Measurements from ENCODE around the gene EGFL7. TPM values are rescaled to one million over a fixed set of nuclear protein-coding genes. Genes with fewer than 3 reads are reported as not detected.
A peak's percentile ranks its signal among the peaks of the same experiment; 100 is the strongest.

The EGFL7 gene
- total and polyA plus RNA-seq, 11 donors: 56.4 to 142 (median 94.5) TPM

DNA sequence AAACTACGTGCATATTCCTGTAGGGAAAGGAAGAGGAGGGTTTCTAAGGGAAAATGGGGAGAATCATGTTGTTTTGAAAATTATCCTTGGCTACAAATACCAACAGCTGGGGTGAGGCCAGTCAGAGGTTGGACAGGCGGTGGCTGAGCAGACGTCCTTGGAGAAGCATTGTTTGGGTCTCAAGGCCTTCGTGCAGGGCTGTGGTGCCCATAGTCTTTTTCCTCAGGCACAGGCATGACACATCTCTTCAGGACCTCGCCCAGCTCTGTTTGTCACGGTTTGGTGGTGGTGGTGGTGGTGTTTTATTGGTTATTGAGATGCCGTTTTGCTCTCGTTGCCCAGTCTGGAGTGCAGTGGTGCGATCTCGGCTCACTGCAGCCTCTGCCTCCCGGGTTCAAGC is 27.8 kb upstream of the EGFL7 start:
- H3K27ac ChIP-seq: no peak overlapping the region
- H3K9me3 ChIP-seq: no peaks in the 10 kb centered on the region
- DNase-seq (no peak), ATAC-seq (no peak)
- peaks cover 0 to 3% (median 0%) of the 10 kb centered on the region in 9 donors for H3K27me3 ChIP-seq
- no peak overlapping the region for H3K4me3 ChIP-seq
- H3K4me1 ChIP-seq: peaks cover 0 to 18% (median 9%) of the 10 kb centered on the region in 12 donors
- TF ChIP-seq POLR2A (IDR thresholded peaks at IDR 0.05) (no peak), CTCF (IDR thresholded peaks at IDR 0.05) (no peak)
- H3K36me3 ChIP-seq: no peaks in the 10 kb centered on the region
- intact Hi-C loops (cut with DNase I): no loop called here
- 89 to 93% (median 91%) methylated on average over 11 of the region's 11 CpGs for WGBS, 4 donors

DNA sequence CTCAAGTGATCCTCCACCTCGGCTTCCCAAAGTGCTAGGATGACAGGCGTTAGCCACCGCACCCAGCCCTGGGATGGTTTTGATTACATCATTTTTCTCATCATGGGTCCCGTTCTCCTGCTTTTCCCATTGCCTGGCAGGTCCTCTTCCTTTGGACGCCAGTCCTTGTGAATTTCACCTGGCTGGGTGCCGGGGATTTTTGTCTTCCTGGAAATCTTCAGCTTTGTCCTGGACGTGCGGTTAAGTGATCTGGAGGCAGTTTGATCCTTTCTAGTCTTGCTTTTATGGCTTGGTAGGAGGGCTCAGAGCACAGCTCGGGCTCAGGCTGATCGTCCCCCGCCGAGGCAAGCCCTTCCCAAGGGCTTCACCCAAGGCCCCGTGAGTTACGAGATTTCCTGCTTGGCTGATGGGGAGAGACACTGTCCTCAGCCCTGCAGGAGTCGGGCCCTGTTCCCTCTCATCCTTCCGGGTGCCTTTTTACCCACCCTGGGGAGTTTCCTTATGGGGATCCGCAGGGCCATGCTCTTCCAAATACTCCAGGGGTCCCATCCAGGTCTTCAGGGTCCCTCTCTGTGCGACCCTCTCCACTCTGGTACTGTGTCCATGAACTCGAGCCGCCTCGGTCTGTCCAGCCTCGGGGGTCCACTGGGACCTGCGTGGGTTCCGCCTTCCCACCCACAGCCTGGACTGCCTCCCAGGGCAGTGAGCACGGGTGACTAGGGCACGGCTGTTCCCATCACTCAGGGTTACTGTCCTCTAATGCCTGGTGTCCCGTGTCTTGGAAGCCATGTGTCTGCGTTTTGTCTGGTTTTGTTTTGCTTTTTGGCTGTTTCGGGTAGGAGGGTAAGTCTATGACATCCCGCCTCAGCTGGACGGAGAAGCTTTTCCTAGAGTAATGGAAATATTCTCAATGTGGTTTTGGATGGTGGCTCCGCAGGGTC is 22.3 kb upstream of the EGFL7 start:
- no peaks in the 10 kb centered on the region for H3K36me3 ChIP-seq
- peaks cover 0 to 42% (median 27%) of the 10 kb centered on the region in 12 donors for H3K4me1 ChIP-seq
- DNase-seq (peak; percentile 24 to 67 (median 31)), ATAC-seq (no peak)
- peak overlapping the region; percentile 17 to 94 (median 57) for H3K27ac ChIP-seq
- intact Hi-C loops (cut with DNase I): loop anchor here in 3 of 10 donors (5.0 kb wide), 1 partner anchor 52 kb away; no protein-coding TSS in a partner anchor
- no peaks in the 10 kb centered on the region for H3K9me3 ChIP-seq
- H3K27me3 ChIP-seq: peaks cover 0 to 3% (median 0%) of the 10 kb centered on the region in 9 donors
- peak overlapping the region in 7 of 12 donors; percentile 4 to 37 (median 19) for H3K4me3 ChIP-seq
- TF ChIP-seq CTCF (IDR thresholded peaks at IDR 0.05) (no peak), POLR2A (IDR thresholded peaks at IDR 0.05) (no peak)
- 52 to 65% (median 56%) methylated on average over 29 to 32 of the region's 32 CpGs for WGBS, 4 donors

- no peak for ATAC-seq
- H3K4me1 ChIP-seq: peaks cover 4 to 58% (median 41%) of the 10 kb centered on the region in 12 donors
These were observed 20.2 kb upstream of the EGFL7 start for GRCh38 chr9:136642439-136642921.

More at GRCh38 chr9:136642439-136642921, 20.2 kb upstream of the EGFL7 start:
- TF ChIP-seq POLR2A (IDR thresholded peaks at IDR 0.05) (no peak), CTCF (IDR thresholded peaks at IDR 0.05) (no peak)
- peak in 3 of 5 donors; percentile 44 to 47 (median 46) for DNase-seq
- WGBS, 4 donors: 44 to 55% (median 48%) methylated on average over 7 of the region's 7 CpGs
- peak overlapping the region in 11 of 12 donors; percentile 1 to 99 (median 93) for H3K27ac ChIP-seq
- H3K9me3 ChIP-seq: no peaks in the 10 kb centered on the region
- peaks cover 0 to 3% (median 0%) of the 10 kb centered on the region in 9 donors for H3K27me3 ChIP-seq
- peak overlapping the region in 9 of 12 donors; percentile 12 to 64 (median 57) for H3K4me3 ChIP-seq
- H3K36me3 ChIP-seq: no peaks in the 10 kb centered on the region
- intact Hi-C loops (cut with DNase I): loop anchor here in 4 of 10 donors (2.0 to 5.0 kb wide), 2 partner anchors 50 to 52 kb away; no protein-coding TSS in a partner anchor
